Measurements from ENCODE around the gene PRR5L. TPM values are rescaled to one million over a fixed set of nuclear protein-coding genes. Genes with fewer than 3 reads are reported as not detected.
A peak's percentile ranks its signal among the peaks of the same experiment; 100 is the strongest.

The PRR5L gene
- total and polyA plus RNA-seq, 9 of the 15 experiments (the other 6 are each of a cell fraction or from before 2014, with no cell fraction given) = 0.11 to 0.60 (median 0.36) TPM; not detected in 2

DNA sequence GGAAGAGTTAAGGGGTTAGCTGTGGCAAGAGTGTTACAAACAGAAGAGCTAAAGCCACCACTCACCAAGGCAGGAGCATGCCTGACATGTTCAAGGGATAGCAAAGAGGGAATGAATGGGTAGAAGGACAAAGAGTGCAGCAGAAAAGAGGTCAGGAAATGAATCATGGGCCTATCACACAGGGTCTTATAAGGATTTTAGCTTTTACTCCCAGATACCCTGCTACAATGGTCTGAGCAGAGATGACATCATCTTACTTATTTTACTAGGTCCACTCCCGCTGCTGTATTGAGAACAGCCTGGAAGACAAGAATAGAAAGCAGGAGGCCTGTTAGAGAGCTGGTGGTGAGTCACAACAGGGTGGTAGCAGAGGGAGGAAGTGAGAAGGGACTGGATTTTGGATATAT is 204.2 kb downstream of the PRR5L start (continued):
- TF ChIP-seq MTA2 (IDR thresholded peaks at IDR 0.05; ENCODE audit: low read depth) (no peak), KDM2B (CRISPR knock-in tag; IDR thresholded peaks at IDR 0.05) (no peak), TAF15 (IDR thresholded peaks at IDR 0.05; ENCODE audit: low read depth, low read length) (no peak), ATF7 (IDR thresholded peaks at IDR 0.05) (peak; percentile 65; the same call in 1 of the 2 replicates), RBFOX2 (IDR thresholded peaks at IDR 0.05; ENCODE audit: low read depth, low read length) (no peak), SPI1 (IDR thresholded peaks at IDR 0.05; ENCODE audit: borderline replicate concordance, low read depth, low read length) (peak; percentile 76), GABPA (tag; conservative IDR thresholded peaks at IDR 0.05; ENCODE audit: low read depth) (no peak)
- TF ChIP-seq, protein P1, sequence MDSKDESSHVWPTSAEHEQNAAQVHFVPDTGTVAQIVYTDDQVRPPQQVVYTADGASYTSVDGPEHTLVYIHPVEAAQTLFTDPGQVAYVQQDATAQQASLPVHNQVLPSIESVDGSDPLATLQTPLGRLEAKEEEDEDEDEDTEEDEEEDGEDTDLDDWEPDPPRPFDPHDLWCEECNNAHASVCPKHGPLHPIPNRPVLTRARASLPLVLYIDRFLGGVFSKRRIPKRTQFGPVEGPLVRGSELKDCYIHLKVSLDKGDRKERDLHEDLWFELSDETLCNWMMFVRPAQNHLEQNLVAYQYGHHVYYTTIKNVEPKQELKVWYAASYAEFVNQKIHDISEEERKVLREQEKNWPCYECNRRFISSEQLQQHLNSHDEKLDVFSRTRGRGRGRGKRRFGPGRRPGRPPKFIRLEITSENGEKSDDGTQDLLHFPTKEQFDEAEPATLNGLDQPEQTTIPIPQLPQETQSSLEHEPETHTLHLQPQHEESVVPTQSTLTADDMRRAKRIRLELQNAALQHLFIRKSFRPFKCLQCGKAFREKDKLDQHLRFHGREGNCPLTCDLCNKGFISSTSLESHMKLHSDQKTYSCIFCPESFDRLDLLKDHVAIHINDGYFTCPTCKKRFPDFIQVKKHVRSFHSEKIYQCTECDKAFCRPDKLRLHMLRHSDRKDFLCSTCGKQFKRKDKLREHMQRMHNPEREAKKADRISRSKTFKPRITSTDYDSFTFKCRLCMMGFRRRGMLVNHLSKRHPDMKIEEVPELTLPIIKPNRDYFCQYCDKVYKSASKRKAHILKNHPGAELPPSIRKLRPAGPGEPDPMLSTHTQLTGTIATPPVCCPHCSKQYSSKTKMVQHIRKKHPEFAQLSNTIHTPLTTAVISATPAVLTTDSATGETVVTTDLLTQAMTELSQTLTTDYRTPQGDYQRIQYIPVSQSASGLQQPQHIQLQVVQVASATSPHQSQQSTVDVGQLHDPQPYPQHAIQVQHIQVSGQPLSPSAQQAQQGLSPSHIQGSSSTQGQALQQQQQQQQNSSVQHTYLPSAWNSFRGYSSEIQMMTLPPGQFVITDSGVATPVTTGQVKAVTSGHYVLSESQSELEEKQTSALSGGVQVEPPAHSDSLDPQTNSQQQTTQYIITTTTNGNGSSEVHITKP (IDR thresholded peaks at IDR 0.05; ENCODE audit: partially characterized antibody) = peak; percentile 52
- TF ChIP-seq, protein P2, sequence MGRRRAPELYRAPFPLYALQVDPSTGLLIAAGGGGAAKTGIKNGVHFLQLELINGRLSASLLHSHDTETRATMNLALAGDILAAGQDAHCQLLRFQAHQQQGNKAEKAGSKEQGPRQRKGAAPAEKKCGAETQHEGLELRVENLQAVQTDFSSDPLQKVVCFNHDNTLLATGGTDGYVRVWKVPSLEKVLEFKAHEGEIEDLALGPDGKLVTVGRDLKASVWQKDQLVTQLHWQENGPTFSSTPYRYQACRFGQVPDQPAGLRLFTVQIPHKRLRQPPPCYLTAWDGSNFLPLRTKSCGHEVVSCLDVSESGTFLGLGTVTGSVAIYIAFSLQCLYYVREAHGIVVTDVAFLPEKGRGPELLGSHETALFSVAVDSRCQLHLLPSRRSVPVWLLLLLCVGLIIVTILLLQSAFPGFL (CRISPR knock-in tag; IDR thresholded peaks at IDR 0.05) = no peak

Measured in K562 (cell line).